CD4-positive, alpha-beta T cell treated with Interleukin-4 for 1 hour (primary cell): ENCODE data around the gene FRRS1.

Source experiments
- DNase-seq, 2 donors: peaks; one replicate each; pipeline ENCODE4 v3.0.0-alpha.2; 2020 to 2022

The FRRS1 gene

GRCh38 chr1:99674115-99675064 is 92.0 kb downstream of the FRRS1 start:
- DNase-seq, result no peak

DNA sequence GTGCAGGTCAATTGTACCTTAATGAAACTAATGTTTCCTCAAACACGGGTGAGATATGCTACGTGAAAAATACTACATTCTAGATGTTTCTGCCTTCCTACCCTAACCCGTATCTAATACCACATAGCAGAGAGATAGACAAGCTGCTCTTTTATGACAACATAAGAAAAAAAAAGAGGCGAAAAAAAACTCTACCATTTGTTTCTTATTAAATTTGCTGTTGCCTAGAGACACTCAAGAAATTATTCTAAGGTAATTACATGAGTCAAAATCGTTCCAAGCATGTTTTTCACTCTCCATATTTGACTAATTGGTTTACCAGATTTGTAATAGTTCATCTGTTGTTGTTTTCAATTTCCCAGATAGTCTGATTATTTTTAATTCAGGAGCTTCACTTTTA is 93.1 kb downstream of the FRRS1 start:
- DNase-seq, result no peak

- DNase-seq, result no peak
These were observed 93.8 kb downstream of the FRRS1 start for GRCh38 chr1:99672530-99673213.

DNA sequence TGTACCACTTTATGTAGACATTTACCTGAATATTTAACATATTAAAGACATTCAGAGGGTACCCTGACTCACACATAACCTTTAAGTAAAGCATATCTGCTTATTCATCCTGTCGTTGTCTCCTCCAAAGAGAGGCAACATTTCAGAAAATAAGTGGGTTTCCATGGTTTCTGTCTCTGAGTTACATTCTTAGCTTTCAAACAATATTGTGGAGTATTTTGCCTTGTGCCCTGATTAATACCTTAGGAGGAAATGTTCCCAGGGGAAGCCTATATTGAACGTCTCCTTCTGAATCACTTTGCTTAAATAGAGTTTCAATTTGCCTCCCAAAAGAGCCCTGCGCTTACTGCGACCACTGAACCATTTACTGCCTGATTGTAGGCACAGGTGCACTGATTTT is 94.4 kb downstream of the FRRS1 start:
- DNase-seq, result no peak

GRCh38 chr1:99670583-99670982 is 95.9 kb downstream of the FRRS1 start:
- DNase-seq, result no peak

DNA sequence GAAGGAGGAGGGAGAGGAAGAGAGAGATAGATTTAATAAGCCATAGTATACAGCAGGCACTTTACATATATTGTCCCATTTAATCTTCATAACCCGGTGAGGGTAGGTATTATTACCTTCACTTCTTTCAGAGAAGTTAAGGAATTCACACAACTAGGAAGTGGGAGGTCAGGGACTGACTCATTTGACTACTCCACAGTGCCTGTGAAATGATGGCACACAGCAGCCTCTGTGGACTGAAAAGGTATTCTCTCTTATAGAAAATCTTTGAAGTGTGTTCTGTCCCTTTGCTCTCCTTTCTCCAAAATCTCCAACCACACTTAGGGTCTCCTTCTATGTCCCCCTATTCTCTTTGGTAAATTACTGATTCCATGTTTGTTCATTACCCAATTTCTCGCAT is 96.6 kb downstream of the FRRS1 start:
- no peak for DNase-seq

- DNase-seq, result no peak
These were observed 97.1 kb downstream of the FRRS1 start for GRCh38 chr1:99669376-99669775.

DNA sequence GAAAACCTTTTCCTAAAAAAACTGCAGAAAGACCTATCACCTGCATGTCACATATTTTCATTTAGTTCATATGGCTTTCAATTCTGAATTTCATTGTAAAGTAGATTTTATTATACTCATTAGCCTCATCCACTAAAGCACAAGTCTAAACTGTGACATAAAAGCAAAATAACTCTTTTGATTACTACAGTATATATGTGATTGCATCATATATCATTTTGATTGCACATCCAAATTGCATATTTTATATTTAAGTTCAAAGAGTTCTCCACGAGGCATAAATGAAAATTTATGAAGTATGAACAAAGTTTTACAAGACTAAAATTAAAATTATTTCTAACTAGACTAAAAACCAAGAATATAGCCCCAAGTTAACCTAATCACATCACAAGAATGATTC is 101.2 kb downstream of the FRRS1 start:
- no peak for DNase-seq

- DNase-seq, result no peak
These were observed 102.9 kb downstream of the FRRS1 start for GRCh38 chr1:99663501-99663900.

DNA sequence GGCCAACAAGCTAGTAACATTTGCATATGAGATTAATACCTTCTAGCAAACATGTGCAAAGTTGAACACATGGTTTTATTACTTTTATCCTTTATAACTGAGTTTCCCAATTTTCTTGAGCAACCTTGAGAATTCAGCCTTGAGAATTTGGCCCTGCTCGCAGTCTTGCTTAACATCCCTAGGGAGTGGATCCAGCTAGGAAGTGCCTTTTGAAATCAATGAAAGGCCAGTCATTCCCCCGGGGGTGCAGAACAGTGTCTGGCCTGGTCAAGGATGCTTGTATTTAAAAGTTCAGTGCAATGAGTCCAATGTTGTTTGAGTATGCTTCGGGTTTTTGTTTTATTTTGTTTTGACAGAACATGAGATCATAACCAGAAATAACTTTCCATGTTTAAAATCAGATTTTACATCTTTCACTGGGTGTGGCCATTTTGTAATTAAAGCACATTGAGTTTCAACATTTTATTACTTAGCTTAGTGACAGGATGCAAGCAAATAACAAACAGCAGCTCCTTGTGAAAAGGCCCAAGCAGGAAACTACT is 103.8 kb downstream of the FRRS1 start:
- no peak for DNase-seq

DNA sequence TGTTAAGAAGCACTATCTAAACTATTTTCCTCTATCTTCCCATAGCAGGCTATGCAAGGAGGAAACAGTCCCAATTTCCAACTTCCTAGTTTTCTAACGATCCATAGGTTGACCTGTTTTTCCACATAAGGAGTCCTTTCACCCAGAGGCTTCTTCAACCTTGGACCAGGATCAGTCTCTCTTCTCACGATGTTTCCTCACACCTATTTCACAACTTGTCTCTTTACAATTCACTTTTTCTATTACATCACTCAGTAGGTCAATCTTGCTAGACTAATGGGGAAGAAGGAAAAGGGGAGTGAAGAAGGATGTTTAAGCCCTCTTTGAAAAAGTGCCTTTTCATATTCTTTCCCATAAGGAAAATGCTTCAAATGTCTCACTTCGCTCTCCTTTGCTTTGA is 104.7 kb downstream of the FRRS1 start:
- DNase-seq, result no peak

DNA sequence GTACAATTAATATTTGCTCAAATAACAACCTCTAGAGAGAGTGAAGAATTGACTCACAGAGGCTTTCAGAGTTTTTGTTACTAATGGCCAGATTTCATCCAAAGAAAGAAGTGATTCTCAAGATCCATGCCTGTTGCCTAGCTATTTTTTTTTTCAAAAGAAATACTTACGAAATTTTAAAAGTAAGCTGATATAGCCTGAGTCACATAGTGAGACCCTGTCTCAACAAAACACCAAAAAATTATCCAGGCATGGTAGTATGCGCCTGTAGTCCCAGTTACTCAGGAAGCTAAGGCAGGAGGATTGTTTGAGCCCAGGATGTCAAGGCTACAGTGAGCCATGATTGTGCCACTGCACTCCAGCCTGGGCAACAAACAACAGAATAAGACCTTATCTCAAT is 105.9 kb downstream of the FRRS1 start:
- DNase-seq, result no peak

- DNase-seq, result no peak
These were observed 106.7 kb downstream of the FRRS1 start for GRCh38 chr1:99659755-99660210.
